OCI-LY3 (cell line): Measurements from ENCODE around the gene KCTD21.

ENCODE experiments used
- H2AFZ ChIP-seq: fragments of 200-600, 300-600 bp; shearing (Covaris generic); 2 replicates; pipeline ENCODE4 v1.6.0; 2014; ENCODE audit warnings: antibody characterized with exemption, low read depth, low read length
- H3K27ac ChIP-seq: fragments of 200-600, 300-600 bp; sonication (generic); 2 replicates; pipeline ENCODE4 v1.5.1; 2014; ENCODE audit warnings: mild to moderate bottlenecking, low read length, moderate library complexity, mixed read lengths
- H3K27me3 ChIP-seq: fragments of 200-600, 300-600 bp; sonication (generic); 2 replicates; pipeline ENCODE4 v1.6.1; 2014; ENCODE audit warnings: low read depth, low read length, mixed read lengths
- H3K36me3 ChIP-seq: fragments of 200-600, 300-600 bp; sonication (generic); replicated peaks from 2 replicates; pipeline ENCODE3; 2014; ENCODE audit warnings: low read depth, low read length, mixed read lengths
- H3K4me1 ChIP-seq: fragments of 300-600, 200-600 bp; sonication (generic); 2 replicates; pipeline ENCODE4 v1.6.1; 2014; ENCODE audit warnings: low read length, mixed read lengths
- H3K4me2 ChIP-seq: fragments of 200-600, 300-600 bp; sonication (generic); 2 replicates; pipeline ENCODE4 v1.6.1; 2014; ENCODE audit warnings: low read length, mixed read lengths
- H3K4me3 ChIP-seq: fragments of 300-600, 200-600 bp; sonication (generic); 2 replicates; pipeline ENCODE4 v1.5.1; 2014; ENCODE audit warnings: antibody characterized with exemption, mild to moderate bottlenecking, low read length, moderate library complexity
- H3K79me2 ChIP-seq: fragments of 300-600, 200-600 bp; shearing (Covaris generic); 2 replicates; pipeline ENCODE4 v1.6.1; 2014; ENCODE audit warnings: mild to moderate bottlenecking, low read length, mixed read lengths
- H3K9ac ChIP-seq: fragments of 300-600, 200-600 bp; shearing (Covaris generic); 2 replicates; pipeline ENCODE4 v1.6.0; 2014; ENCODE audit warnings: mild to moderate bottlenecking, low read length, moderate library complexity
- H3K9me3 ChIP-seq: fragments of 200-600, 300-600 bp; shearing (Covaris generic); 2 replicates; pipeline ENCODE4 v1.6.1; 2014; ENCODE audit warnings: low read length, mixed read lengths; ENCODE audit not compliant: insufficient read depth
- H4K20me1 ChIP-seq: fragments of 200-600, 300-600 bp; sonication (generic); 2 replicates; pipeline ENCODE4 v1.6.1; 2016; ENCODE audit warnings: low read length, mixed read lengths; ENCODE audit not compliant: insufficient read depth
- EZH2phosphoT487 ChIP-seq: fragments of 200-600 bp; shearing (Covaris generic); IDR thresholded peaks from 2 replicates; pipeline ENCODE4 v1.6.1; 2018; ENCODE audit warnings: antibody characterized with exemption, mixed run types, low read depth
- TF ChIP-seq, protein P1 (sequence below): fragments of 200-600, 300-600 bp; sonication (generic); IDR thresholded peaks from 2 replicates; pipeline ENCODE4 v1.5.1; 2014; ENCODE audit warnings: antibody characterized with exemption, low read length, low read depth

KCTD21 gene

DNA sequence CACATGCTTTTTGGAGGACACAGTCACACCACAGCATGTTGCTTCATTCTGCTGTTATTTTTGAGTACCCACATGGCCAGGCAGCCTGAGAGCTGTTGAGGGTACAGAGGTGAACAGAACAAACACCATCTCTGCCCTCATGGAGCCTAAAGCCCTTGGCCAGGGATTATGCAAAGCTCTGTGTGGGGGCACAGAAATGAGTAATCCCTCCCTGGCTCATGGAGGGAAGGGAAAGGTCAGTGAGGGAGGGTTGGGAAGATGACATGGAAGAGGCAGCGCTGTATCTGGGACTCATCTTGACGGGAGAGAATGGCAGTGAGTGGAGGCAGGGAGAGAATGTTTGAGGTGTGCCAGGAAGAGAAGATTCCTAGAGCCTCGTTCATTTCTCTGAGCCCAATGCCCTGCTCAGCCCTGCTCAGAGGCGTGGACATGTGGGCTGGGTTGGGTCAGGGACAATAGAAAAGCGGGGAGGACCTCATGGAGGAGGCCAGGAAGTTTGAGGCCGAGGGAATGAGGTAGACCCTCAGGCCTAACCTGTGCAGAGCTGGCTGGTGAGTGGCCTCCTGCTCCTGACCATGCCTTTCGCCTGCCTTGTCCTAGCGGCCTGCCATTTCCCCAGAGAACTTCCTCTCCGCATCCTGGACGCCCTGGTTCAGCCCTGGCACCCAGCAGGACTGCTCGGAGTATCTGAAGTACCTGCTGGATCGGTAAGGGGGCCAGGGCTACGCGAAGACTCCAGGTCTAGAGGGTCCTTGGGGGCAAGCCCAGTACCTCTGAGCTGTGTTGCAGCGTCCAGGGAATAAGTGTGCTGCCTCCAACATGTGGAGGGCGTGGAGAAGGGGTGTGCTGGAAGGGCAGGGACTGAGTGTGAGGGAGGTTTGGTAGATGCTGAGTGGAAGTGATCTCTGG is 20.1 kb upstream of the KCTD21 start:
- Histone ChIP-seq H2AFZ (no peak overlapping the region), H3K27ac (no peak overlapping the region), H3K4me2 (no peak overlapping the region), H3K79me2 (no peaks in the 10 kb centered on the region), H3K9me3 (no peaks in the 10 kb centered on the region), H3K4me1 (no peaks in the 10 kb centered on the region), H3K4me3 (no peak overlapping the region), H3K36me3 (no peaks in the 10 kb centered on the region), H3K27me3 (no peaks in the 10 kb centered on the region), H3K9ac (no peak overlapping the region), H4K20me1 (no peaks in the 10 kb centered on the region)
- TF ChIP-seq, protein P1, sequence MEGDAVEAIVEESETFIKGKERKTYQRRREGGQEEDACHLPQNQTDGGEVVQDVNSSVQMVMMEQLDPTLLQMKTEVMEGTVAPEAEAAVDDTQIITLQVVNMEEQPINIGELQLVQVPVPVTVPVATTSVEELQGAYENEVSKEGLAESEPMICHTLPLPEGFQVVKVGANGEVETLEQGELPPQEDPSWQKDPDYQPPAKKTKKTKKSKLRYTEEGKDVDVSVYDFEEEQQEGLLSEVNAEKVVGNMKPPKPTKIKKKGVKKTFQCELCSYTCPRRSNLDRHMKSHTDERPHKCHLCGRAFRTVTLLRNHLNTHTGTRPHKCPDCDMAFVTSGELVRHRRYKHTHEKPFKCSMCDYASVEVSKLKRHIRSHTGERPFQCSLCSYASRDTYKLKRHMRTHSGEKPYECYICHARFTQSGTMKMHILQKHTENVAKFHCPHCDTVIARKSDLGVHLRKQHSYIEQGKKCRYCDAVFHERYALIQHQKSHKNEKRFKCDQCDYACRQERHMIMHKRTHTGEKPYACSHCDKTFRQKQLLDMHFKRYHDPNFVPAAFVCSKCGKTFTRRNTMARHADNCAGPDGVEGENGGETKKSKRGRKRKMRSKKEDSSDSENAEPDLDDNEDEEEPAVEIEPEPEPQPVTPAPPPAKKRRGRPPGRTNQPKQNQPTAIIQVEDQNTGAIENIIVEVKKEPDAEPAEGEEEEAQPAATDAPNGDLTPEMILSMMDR = no peak
- no peak for TF ChIP-seq EZH2phosphoT487

DNA sequence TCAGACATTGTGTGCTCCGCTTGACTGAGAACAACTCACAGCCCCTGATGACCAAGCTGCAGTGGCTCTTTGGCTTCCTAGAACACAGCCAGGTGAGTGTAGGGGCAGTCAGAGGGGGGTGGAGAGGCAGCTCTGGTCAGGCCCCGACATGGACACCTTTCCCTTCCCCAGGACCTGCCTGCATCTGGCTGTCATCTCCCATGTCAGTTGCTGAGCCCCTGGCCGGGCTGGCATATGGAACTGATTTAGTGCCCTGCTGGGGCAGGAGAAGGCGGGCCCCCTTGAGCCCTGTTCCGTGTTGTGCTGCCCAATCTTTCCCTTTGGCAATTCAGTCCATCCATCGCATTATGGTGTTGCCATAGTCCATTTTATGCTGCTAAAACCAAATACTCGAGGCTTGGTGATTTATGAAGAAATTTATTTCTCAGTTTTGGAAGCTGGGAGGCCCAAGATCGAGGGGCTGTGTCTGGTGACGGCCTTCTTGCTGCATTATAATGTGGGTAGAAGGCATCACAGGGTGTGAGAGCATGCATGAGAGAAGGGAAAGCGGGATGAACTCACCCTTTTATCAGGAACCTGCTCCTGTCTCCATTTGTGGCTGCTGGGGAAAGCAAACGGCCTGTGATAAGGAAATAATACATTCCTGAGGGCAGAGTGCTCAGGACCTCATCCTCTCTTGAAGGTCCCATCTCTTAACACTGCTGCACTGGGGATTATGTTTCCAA is 19.3 kb upstream of the KCTD21 start:
- Histone ChIP-seq H3K27ac (no peak overlapping the region), H3K9ac (no peak overlapping the region), H3K36me3 (no peaks in the 10 kb centered on the region), H2AFZ (no peak overlapping the region), H3K4me2 (no peak overlapping the region), H3K79me2 (no peaks in the 10 kb centered on the region), H3K4me3 (no peak overlapping the region), H3K4me1 (no peaks in the 10 kb centered on the region), H4K20me1 (no peaks in the 10 kb centered on the region), H3K9me3 (no peaks in the 10 kb centered on the region), H3K27me3 (no peaks in the 10 kb centered on the region)
- no peak for TF ChIP-seq EZH2phosphoT487
- TF ChIP-seq, protein P1 = no peak

DNA sequence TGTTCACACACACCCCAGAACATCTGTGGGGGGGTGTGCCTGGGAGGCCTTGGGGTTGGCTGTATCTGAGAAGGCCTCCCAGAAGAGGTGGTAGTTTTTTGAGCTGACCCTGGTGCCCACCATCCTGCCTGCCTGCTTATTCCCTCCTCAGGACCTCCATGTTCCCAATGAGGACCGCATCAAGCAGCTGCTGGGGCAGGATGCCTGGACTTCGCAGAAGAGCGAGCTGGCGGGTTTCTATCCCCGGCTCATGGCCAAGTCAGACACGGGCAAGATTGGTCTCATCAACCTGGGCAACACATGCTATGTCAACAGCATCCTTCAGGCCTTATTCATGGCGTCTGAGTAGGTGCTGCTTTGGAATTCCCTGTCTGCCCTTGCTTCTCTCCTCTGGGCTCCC is 17.3 kb upstream of the KCTD21 start:
- Histone ChIP-seq H3K27ac (no peak overlapping the region), H3K36me3 (no peaks in the 10 kb centered on the region), H3K79me2 (no peaks in the 10 kb centered on the region), H3K4me2 (no peak overlapping the region), H4K20me1 (no peaks in the 10 kb centered on the region), H3K4me1 (no peaks in the 10 kb centered on the region), H2AFZ (no peak overlapping the region), H3K4me3 (no peak overlapping the region), H3K27me3 (no peaks in the 10 kb centered on the region), H3K9ac (no peak overlapping the region), H3K9me3 (no peaks in the 10 kb centered on the region)
- TF ChIP-seq, protein P1 = no peak
- TF ChIP-seq EZH2phosphoT487 = no peak

DNA sequence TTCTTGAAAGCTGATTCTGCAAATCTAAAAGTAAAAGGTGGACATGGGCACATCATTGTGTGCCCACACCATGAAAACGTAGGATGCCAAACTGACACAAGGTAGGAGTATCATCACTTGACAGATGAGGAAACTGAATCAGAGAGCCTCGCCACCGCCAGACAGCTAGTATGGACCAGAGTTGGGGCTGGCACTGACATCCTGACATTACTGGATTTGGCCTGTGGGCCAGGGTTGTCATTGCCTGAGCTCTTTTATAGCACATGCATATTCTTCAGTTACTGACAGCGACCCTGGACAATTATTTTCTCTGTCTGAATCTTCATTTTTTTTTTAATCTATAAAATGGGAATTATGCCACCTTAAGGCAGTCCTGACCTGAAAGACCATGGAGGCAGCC is 16.8 kb upstream of the KCTD21 start:
- Histone ChIP-seq H3K9me3 (no peaks in the 10 kb centered on the region), H3K79me2 (no peaks in the 10 kb centered on the region), H3K27ac (no peak overlapping the region), H3K36me3 (no peaks in the 10 kb centered on the region), H3K4me2 (no peak overlapping the region), H2AFZ (no peak overlapping the region), H4K20me1 (no peaks in the 10 kb centered on the region), H3K9ac (no peak overlapping the region), H3K4me1 (no peaks in the 10 kb centered on the region), H3K4me3 (no peak overlapping the region), H3K27me3 (no peaks in the 10 kb centered on the region)
- TF ChIP-seq, protein P1 = no peak
- no peak for TF ChIP-seq EZH2phosphoT487
